ENCODE results near the gene WDFY2.
A peak's percentile ranks its signal among the peaks of the same experiment; 100 is the strongest.

WDFY2 gene

GRCh38 chr13:51780099-51780498 is 195.8 kb downstream of the WDFY2 start:
- Histone ChIP-seq H3K27ac (replicated peaks; ENCODE audit: low read length) (no peak overlapping the region), H3K9ac (ENCODE audit: low read depth, low read length, poor library complexity) (no peak overlapping the region), H3K4me1 (ENCODE audit: control insufficient read depth in 2 of 2, insufficient read depth in 1 of 2, low read depth in 1 of 2, low read length in 2 of 2) (peaks cover 0 to 8% of the 10 kb centered on the region in 2 donors), H2BK12ac (ENCODE audit: low read length) (no peak overlapping the region), H3K23ac (ENCODE audit: low read depth, low read length, poor library complexity) (no peak overlapping the region), H3K27me3 (ENCODE audit: control insufficient read depth in 3 of 3, insufficient read depth in 3 of 3, low read depth in 1 of 3, low read length in 3 of 3) (no peaks in the 10 kb centered on the region), H4K91ac (ENCODE audit: low read depth, low read length, poor library complexity) (no peak overlapping the region), H2AFZ (ENCODE audit: low read length) (no peak overlapping the region), H2AK5ac (ENCODE audit: low read depth, low read length) (no peak overlapping the region), H3K36me3 (replicated peaks in 1 of 2; ENCODE audit: control insufficient read depth in 2 of 2, insufficient read depth in 2 of 2, low read length in 2 of 2) (no peaks in the 10 kb centered on the region), H2BK120ac (ENCODE audit: low read depth, low read length) (no peak overlapping the region), H2BK15ac (ENCODE audit: low read length) (no peak overlapping the region), H3K79me1 (ENCODE audit: low read depth, low read length) (no peaks in the 10 kb centered on the region), H4K8ac (ENCODE audit: low read depth, low read length) (no peak overlapping the region), H3K9me3 (replicated peaks in 1 of 2; ENCODE audit: control insufficient read depth in 2 of 2, insufficient read depth in 1 of 2, low read depth in 1 of 2, low read length in 2 of 2) (no peaks in the 10 kb centered on the region), H3K14ac (ENCODE audit: low read length) (no peak overlapping the region), H2BK5ac (ENCODE audit: low read length) (no peak overlapping the region), H3K4me2 (ENCODE audit: insufficient read depth, low read length, poor library complexity, severe bottlenecking) (no peak overlapping the region), H3K4me3 (ENCODE audit: low read length in 2 of 2) (no peak overlapping the region), H3K4ac (ENCODE audit: low read length) (no peak overlapping the region), H3K18ac (ENCODE audit: low read length) (no peak overlapping the region)
- no CpG with 5 or more reads among the region's 3 CpGs for WGBS, 2 donors (ENCODE audit: extremely low coverage in 2 of 2, insufficient read length in 2 of 2, insufficient replicate concordance in 1 of 2)
- no peak for DNase-seq (ENCODE audit: low spot score)

- Histone ChIP-seq H3K18ac (ENCODE audit: low read length) (peak overlapping the region; percentile 5), H3K79me1 (ENCODE audit: low read depth, low read length) (no peaks in the 10 kb centered on the region), H4K8ac (ENCODE audit: low read depth, low read length) (no peak overlapping the region), H3K27me3 (ENCODE audit: control insufficient read depth in 3 of 3, insufficient read depth in 3 of 3, low read depth in 1 of 3, low read length in 3 of 3) (no peaks in the 10 kb centered on the region), H3K23ac (ENCODE audit: low read depth, low read length, poor library complexity) (no peak overlapping the region), H3K4me1 (ENCODE audit: control insufficient read depth in 2 of 2, insufficient read depth in 1 of 2, low read depth in 1 of 2, low read length in 2 of 2) (peaks cover 6 to 11% of the 10 kb centered on the region in 2 donors), H3K9ac (ENCODE audit: low read depth, low read length, poor library complexity) (no peak overlapping the region), H3K4ac (ENCODE audit: low read length) (no peak overlapping the region), H2BK15ac (ENCODE audit: low read length) (peak overlapping the region; percentile 12), H2BK120ac (ENCODE audit: low read depth, low read length) (no peak overlapping the region), H2AK5ac (ENCODE audit: low read depth, low read length) (no peak overlapping the region), H3K4me2 (ENCODE audit: insufficient read depth, low read length, poor library complexity, severe bottlenecking) (no peak overlapping the region), H3K4me3 (ENCODE audit: low read length in 2 of 2) (no peak overlapping the region), H2BK5ac (ENCODE audit: low read length) (no peak overlapping the region), H3K14ac (ENCODE audit: low read length) (peak overlapping the region; percentile 61), H2AFZ (ENCODE audit: low read length) (no peak overlapping the region), H3K9me3 (replicated peaks in 1 of 2; ENCODE audit: control insufficient read depth in 2 of 2, insufficient read depth in 1 of 2, low read depth in 1 of 2, low read length in 2 of 2) (no peaks in the 10 kb centered on the region), H3K27ac (replicated peaks; ENCODE audit: low read length) (no peak overlapping the region), H3K36me3 (replicated peaks in 1 of 2; ENCODE audit: control insufficient read depth in 2 of 2, insufficient read depth in 2 of 2, low read length in 2 of 2) (no peaks in the 10 kb centered on the region), H4K91ac (ENCODE audit: low read depth, low read length, poor library complexity) (no peak overlapping the region), H2BK12ac (ENCODE audit: low read length) (no peak overlapping the region)
- WGBS, 2 donors (ENCODE audit: extremely low coverage in 2 of 2, insufficient read length in 2 of 2, insufficient replicate concordance in 1 of 2), result no CpG with 5 or more reads among the region's 15 CpGs
- no peak for DNase-seq (ENCODE audit: low spot score)
Observed at GRCh38 chr13:51781246-51782022, 197.2 kb downstream of the WDFY2 start.

- Histone ChIP-seq H2AK5ac (ENCODE audit: low read depth, low read length) (peak overlapping the region; percentile 22), H3K9ac (ENCODE audit: low read depth, low read length, poor library complexity) (no peak overlapping the region), H3K14ac (ENCODE audit: low read length) (no peak overlapping the region), H3K4ac (ENCODE audit: low read length) (no peak overlapping the region), H2BK120ac (ENCODE audit: low read depth, low read length) (no peak overlapping the region), H4K8ac (ENCODE audit: low read depth, low read length) (no peak overlapping the region), H3K4me2 (ENCODE audit: insufficient read depth, low read length, poor library complexity, severe bottlenecking) (no peak overlapping the region), H2BK15ac (ENCODE audit: low read length) (no peak overlapping the region), H3K23ac (ENCODE audit: low read depth, low read length, poor library complexity) (no peak overlapping the region), H3K4me1 (ENCODE audit: control insufficient read depth in 2 of 2, insufficient read depth in 1 of 2, low read depth in 1 of 2, low read length in 2 of 2) (peaks cover 8 to 14% of the 10 kb centered on the region in 2 donors), H3K79me1 (ENCODE audit: low read depth, low read length) (no peaks in the 10 kb centered on the region), H2BK5ac (ENCODE audit: low read length) (peak overlapping the region; percentile 43), H3K27me3 (ENCODE audit: control insufficient read depth in 3 of 3, insufficient read depth in 3 of 3, low read depth in 1 of 3, low read length in 3 of 3) (no peaks in the 10 kb centered on the region), H2BK12ac (ENCODE audit: low read length) (no peak overlapping the region), H3K18ac (ENCODE audit: low read length) (peak overlapping the region; percentile 51), H2AFZ (ENCODE audit: low read length) (no peak overlapping the region), H4K91ac (ENCODE audit: low read depth, low read length, poor library complexity) (no peak overlapping the region), H3K27ac (replicated peaks; ENCODE audit: low read length) (no peak overlapping the region), H3K36me3 (replicated peaks in 1 of 2; ENCODE audit: control insufficient read depth in 2 of 2, insufficient read depth in 2 of 2, low read length in 2 of 2) (no peaks in the 10 kb centered on the region), H3K4me3 (ENCODE audit: low read length in 2 of 2) (no peak overlapping the region), H3K9me3 (replicated peaks in 1 of 2; ENCODE audit: control insufficient read depth in 2 of 2, insufficient read depth in 1 of 2, low read depth in 1 of 2, low read length in 2 of 2) (no peaks in the 10 kb centered on the region)
- DNase-seq (ENCODE audit: low spot score), result no peak
- WGBS, 2 donors (ENCODE audit: extremely low coverage in 2 of 2, insufficient read length in 2 of 2, insufficient replicate concordance in 1 of 2), result no CpG with 5 or more reads among the region's 15 CpGs
Observed at GRCh38 chr13:51782026-51782710, 197.9 kb downstream of the WDFY2 start.

GRCh38 chr13:51783428-51784094 is 199.3 kb downstream of the WDFY2 start:
- Histone ChIP-seq H2AK5ac (ENCODE audit: low read depth, low read length) (no peak overlapping the region), H3K4me3 (ENCODE audit: low read length in 2 of 2) (no peak overlapping the region), H3K9me3 (replicated peaks in 1 of 2; ENCODE audit: control insufficient read depth in 2 of 2, insufficient read depth in 1 of 2, low read depth in 1 of 2, low read length in 2 of 2) (no peaks in the 10 kb centered on the region), H2BK15ac (ENCODE audit: low read length) (no peak overlapping the region), H3K27ac (replicated peaks; ENCODE audit: low read length) (no peak overlapping the region), H3K36me3 (replicated peaks in 1 of 2; ENCODE audit: control insufficient read depth in 2 of 2, insufficient read depth in 2 of 2, low read length in 2 of 2) (no peaks in the 10 kb centered on the region), H3K4me1 (ENCODE audit: control insufficient read depth in 2 of 2, insufficient read depth in 1 of 2, low read depth in 1 of 2, low read length in 2 of 2) (peaks cover 6 to 8% of the 10 kb centered on the region in 2 donors), H2BK5ac (ENCODE audit: low read length) (no peak overlapping the region), H3K14ac (ENCODE audit: low read length) (no peak overlapping the region), H4K91ac (ENCODE audit: low read depth, low read length, poor library complexity) (no peak overlapping the region), H2AFZ (ENCODE audit: low read length) (no peak overlapping the region), H4K8ac (ENCODE audit: low read depth, low read length) (no peak overlapping the region), H3K23ac (ENCODE audit: low read depth, low read length, poor library complexity) (no peak overlapping the region), H3K4me2 (ENCODE audit: insufficient read depth, low read length, poor library complexity, severe bottlenecking) (no peak overlapping the region), H3K18ac (ENCODE audit: low read length) (no peak overlapping the region), H3K4ac (ENCODE audit: low read length) (no peak overlapping the region), H3K79me1 (ENCODE audit: low read depth, low read length) (no peaks in the 10 kb centered on the region), H2BK12ac (ENCODE audit: low read length) (no peak overlapping the region), H2BK120ac (ENCODE audit: low read depth, low read length) (no peak overlapping the region), H3K27me3 (ENCODE audit: control insufficient read depth in 3 of 3, insufficient read depth in 3 of 3, low read depth in 1 of 3, low read length in 3 of 3) (no peaks in the 10 kb centered on the region), H3K9ac (ENCODE audit: low read depth, low read length, poor library complexity) (no peak overlapping the region)
- no CpG with 5 or more reads among the region's 9 CpGs for WGBS, 2 donors (ENCODE audit: extremely low coverage in 2 of 2, insufficient read length in 2 of 2, insufficient replicate concordance in 1 of 2)
- no peak for DNase-seq (ENCODE audit: low spot score)
